IPS-15b (cell line): ENCODE measurements around the gene PPM1A.

Source experiments
- H3K27me3 ChIP-seq: one replicate; pipeline ENCODE4 v1.6.1; 2013; ENCODE audit warnings: low read length; ENCODE audit not compliant: control insufficient read depth, insufficient read depth
- H3K36me3 ChIP-seq: one replicate; pipeline ENCODE4 v1.6.1; 2013; ENCODE audit warnings: low read length; ENCODE audit not compliant: control insufficient read depth, insufficient read depth
- H3K4me1 ChIP-seq: one replicate; pipeline ENCODE4 v1.6.1; 2013; ENCODE audit warnings: mild to moderate bottlenecking, low read length; ENCODE audit not compliant: control insufficient read depth, insufficient read depth
- H3K4me3 ChIP-seq: one replicate; pipeline ENCODE4 v1.5.1; 2013; ENCODE audit warnings: low read depth, low read length
- H3K9ac ChIP-seq: one replicate; pipeline ENCODE4 v1.6.1; 2013; ENCODE audit warnings: low read depth, mild to moderate bottlenecking, low read length
- H3K9me3 ChIP-seq: one replicate; pipeline ENCODE4 v1.6.1; 2013; ENCODE audit warnings: mild to moderate bottlenecking, low read length; ENCODE audit not compliant: control insufficient read depth, insufficient read depth

The PPM1A gene

DNA sequence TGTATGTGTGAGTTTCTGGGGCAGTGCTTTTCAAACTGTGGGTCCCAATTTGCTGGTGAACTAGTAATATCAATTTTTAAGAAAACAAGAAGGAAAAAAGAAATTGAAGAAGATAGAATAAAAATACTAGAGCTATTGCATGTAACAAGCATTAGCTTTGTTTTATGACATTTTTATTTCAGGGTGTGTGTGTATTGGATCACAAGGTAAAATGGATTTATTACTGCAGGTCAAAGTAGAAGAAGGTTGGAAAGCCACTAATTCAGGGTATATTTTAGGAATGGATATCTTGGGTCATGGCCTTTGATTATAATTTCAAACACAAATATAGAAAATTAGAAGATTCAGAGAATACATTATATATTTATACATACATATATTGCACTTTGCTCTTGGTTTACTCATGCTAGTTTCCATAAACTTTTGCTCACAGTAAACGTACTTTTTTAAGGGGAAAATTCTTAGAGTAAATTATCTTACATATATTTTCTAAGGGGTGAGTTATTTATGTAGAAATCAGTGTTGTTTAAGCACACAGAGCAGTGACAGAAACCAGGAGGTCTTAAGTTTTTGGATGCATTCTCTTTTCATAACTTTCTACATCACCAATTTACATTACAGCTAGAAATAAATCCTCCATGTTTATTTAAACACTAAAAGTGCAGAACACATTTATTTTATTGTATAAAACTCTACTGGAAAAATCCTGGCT lies 34.5 kb upstream of the PPM1A start:
- Histone ChIP-seq H3K9ac (no peak overlapping the region), H3K4me1 (no peaks in the 10 kb centered on the region), H3K36me3 (no peaks in the 10 kb centered on the region), H3K4me3 (no peak overlapping the region), H3K9me3 (no peaks in the 10 kb centered on the region), H3K27me3 (no peaks in the 10 kb centered on the region)

- no peaks in the 10 kb centered on the region for H3K4me1 ChIP-seq
- H3K36me3 ChIP-seq, result no peaks in the 10 kb centered on the region
- no peaks in the 10 kb centered on the region for H3K9me3 ChIP-seq
- H3K4me3 ChIP-seq, result no peak overlapping the region
- no peak overlapping the region for H3K9ac ChIP-seq
- H3K27me3 ChIP-seq, result no peaks in the 10 kb centered on the region
These were observed 33.9 kb upstream of the PPM1A start for GRCh38 chr14:60215127-60215444.

- Histone ChIP-seq H3K4me3 (no peak overlapping the region), H3K4me1 (no peaks in the 10 kb centered on the region), H3K9ac (no peak overlapping the region), H3K9me3 (no peaks in the 10 kb centered on the region), H3K36me3 (no peaks in the 10 kb centered on the region), H3K27me3 (no peaks in the 10 kb centered on the region)
These were observed 33.3 kb upstream of the PPM1A start for GRCh38 chr14:60215520-60216420.

GRCh38 chr14:60217713-60218112 lies 31.3 kb upstream of the PPM1A start:
- Histone ChIP-seq H3K9me3 (no peaks in the 10 kb centered on the region), H3K36me3 (no peaks in the 10 kb centered on the region), H3K4me3 (no peak overlapping the region), H3K9ac (no peak overlapping the region), H3K27me3 (no peaks in the 10 kb centered on the region), H3K4me1 (no peaks in the 10 kb centered on the region)

- no peak overlapping the region for H3K9ac ChIP-seq
- H3K4me1 ChIP-seq, result no peaks in the 10 kb centered on the region
- H3K27me3 ChIP-seq, result no peaks in the 10 kb centered on the region
- H3K4me3 ChIP-seq, result no peak overlapping the region
- H3K36me3 ChIP-seq, result no peaks in the 10 kb centered on the region
- H3K9me3 ChIP-seq, result no peaks in the 10 kb centered on the region
These were observed 28.9 kb upstream of the PPM1A start for GRCh38 chr14:60220084-60220483.

DNA sequence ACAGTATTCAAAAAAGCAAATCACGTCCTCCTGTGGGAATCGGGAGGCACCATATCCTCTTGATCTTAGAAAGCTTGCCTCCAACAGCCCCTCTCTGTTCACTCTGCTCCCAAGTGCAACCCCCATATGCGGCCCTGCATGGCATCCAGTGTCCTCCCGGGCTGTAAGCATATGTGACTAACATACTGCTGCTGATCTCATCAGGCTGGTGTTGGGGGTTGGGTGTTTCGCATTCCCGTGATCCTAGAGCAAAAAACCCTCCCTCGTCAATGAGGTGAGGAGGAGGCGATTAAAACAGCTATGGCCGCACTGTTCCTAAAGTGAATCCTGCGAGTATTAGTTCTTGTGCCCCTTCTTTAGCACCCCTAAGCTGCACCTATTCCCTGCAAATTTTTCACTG lies 28.1 kb upstream of the PPM1A start:
- no peak overlapping the region for H3K9ac ChIP-seq
- no peaks in the 10 kb centered on the region for H3K9me3 ChIP-seq
- H3K4me1 ChIP-seq, result no peaks in the 10 kb centered on the region
- no peaks in the 10 kb centered on the region for H3K27me3 ChIP-seq
- H3K36me3 ChIP-seq, result no peaks in the 10 kb centered on the region
- H3K4me3 ChIP-seq, result no peak overlapping the region

DNA sequence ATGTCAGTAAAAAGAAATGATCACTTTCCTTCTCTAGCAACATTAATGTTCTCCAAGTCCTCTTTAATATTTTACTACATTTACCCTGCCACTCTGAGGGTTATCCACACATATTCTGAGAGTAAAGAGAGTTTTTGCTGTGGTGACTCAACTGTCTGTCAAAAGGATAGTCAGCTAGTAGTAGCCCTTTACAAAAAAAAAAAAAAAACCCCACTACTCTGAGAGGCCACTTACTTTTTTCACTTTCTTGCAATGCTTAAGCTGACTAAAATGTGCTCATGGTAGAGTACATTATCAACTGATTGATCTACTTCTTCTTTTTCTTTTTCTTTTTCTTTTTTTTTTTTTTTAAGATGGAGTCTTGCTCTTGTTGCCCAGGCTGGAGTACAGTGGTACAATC lies 27.6 kb upstream of the PPM1A start:
- no peaks in the 10 kb centered on the region for H3K36me3 ChIP-seq

DNA sequence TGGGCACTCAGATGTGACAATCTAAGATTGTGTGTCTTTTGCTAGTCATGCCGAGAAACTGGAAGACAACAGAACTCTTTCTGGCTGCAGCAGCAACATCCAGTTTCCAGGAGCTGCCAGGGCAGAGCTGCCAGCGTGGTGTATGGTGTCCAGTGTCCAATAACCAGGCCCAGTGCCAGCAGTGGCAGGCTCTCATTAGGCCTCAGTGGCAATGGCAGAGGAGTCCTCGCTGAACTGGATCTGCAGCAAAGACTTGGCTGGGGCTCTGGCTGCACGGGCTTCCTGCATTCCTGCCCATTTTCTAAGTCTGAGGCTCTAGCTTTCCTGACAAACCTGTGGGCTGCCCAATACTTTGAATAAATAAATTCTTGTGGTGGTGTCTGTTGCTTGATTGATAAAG lies 26.2 kb upstream of the PPM1A start:
- Histone ChIP-seq H3K9ac (no peak overlapping the region), H3K4me1 (no peaks in the 10 kb centered on the region), H3K4me3 (no peak overlapping the region), H3K9me3 (no peaks in the 10 kb centered on the region), H3K36me3 (no peaks in the 10 kb centered on the region), H3K27me3 (no peaks in the 10 kb centered on the region)

More for the DNA sequence above, 27.6 kb upstream of the PPM1A start:
- H3K9me3 ChIP-seq, result no peaks in the 10 kb centered on the region
- no peaks in the 10 kb centered on the region for H3K27me3 ChIP-seq
- no peak overlapping the region for H3K4me3 ChIP-seq
- H3K4me1 ChIP-seq, result no peaks in the 10 kb centered on the region
- no peak overlapping the region for H3K9ac ChIP-seq

DNA sequence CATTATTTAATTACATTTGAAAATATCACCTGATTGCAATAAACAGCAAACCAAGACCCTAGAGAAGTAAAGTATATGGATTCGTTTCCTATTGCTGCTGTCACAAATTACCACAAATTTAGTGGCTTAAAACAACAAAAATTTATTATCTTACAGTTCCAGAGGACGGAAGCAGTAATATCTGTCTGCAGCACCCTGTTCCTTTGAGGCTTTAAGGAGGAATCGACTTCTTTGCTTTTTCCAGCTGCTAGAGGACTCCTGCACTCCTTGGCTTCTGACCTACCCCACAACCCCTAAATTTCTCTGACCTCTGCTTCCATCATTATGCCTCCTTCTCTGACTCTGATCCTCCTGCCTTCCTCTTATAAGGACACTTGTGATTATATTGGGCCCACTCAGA lies 23.8 kb upstream of the PPM1A start:
- H3K9ac ChIP-seq, result no peak overlapping the region
- no peaks in the 10 kb centered on the region for H3K27me3 ChIP-seq
- H3K36me3 ChIP-seq, result no peaks in the 10 kb centered on the region
- H3K4me3 ChIP-seq, result no peak overlapping the region
- no peaks in the 10 kb centered on the region for H3K9me3 ChIP-seq
- no peaks in the 10 kb centered on the region for H3K4me1 ChIP-seq

- H3K4me3 ChIP-seq, result no peak overlapping the region
- no peaks in the 10 kb centered on the region for H3K27me3 ChIP-seq
- H3K9ac ChIP-seq, result no peak overlapping the region
- H3K9me3 ChIP-seq, result no peaks in the 10 kb centered on the region
- H3K4me1 ChIP-seq, result no peaks in the 10 kb centered on the region
- H3K36me3 ChIP-seq, result no peaks in the 10 kb centered on the region
These were observed 22.7 kb upstream of the PPM1A start for GRCh38 chr14:60226298-60226697.

DNA sequence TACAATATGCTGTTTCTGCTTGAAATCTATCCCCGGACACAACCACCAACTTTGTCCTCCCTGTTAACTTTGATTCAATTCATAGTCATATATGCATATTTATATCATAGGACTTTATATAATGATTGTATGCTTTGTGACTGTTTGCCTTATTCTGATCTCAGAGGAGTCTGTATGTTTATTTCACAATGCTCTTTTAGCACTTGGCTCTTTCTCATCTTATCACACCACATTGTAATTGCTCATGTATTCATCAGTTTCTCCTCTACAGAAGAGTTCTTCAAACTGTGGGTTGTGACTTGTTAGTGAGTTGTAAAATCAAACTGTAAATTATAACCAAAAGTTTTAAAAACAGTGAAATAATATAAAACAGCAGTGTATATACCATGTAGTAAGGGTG lies 21.7 kb upstream of the PPM1A start:
- Histone ChIP-seq H3K4me3 (no peak overlapping the region), H3K4me1 (no peaks in the 10 kb centered on the region), H3K27me3 (no peaks in the 10 kb centered on the region), H3K9ac (no peak overlapping the region), H3K9me3 (no peaks in the 10 kb centered on the region), H3K36me3 (no peaks in the 10 kb centered on the region)

DNA sequence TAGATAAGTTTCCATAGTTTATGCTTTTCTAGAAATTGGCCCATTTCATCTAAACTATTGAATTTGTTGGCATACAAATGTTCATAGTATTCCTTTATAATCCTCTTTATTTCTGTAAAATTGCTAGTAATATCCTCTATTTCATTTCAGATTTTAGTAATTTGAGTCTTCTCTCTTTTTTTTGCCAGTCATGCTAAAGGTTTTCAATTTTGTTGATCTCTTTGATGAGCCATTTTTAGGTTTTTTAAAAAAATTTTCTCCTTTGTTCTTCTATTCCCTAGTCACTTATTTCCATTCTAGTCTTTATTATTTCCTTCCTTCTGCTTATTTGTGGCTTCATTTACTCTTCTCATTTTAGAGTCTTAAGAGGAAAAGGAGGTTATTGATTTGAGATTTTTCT lies 19.4 kb upstream of the PPM1A start:
- Histone ChIP-seq H3K27me3 (no peaks in the 10 kb centered on the region), H3K4me1 (no peaks in the 10 kb centered on the region), H3K9me3 (no peaks in the 10 kb centered on the region), H3K36me3 (no peaks in the 10 kb centered on the region), H3K9ac (no peak overlapping the region), H3K4me3 (no peak overlapping the region)
